ENCODE measurements around the gene HK1. TPM values are rescaled to one million over a fixed set of nuclear protein-coding genes. Genes with fewer than 3 reads are reported as not detected.
A peak's percentile ranks its signal among the peaks of the same experiment; 100 is the strongest.

The HK1 gene
- total and polyA plus RNA-seq, 12 donors, result 18.4 to 79.3 (median 45.1) TPM

DNA sequence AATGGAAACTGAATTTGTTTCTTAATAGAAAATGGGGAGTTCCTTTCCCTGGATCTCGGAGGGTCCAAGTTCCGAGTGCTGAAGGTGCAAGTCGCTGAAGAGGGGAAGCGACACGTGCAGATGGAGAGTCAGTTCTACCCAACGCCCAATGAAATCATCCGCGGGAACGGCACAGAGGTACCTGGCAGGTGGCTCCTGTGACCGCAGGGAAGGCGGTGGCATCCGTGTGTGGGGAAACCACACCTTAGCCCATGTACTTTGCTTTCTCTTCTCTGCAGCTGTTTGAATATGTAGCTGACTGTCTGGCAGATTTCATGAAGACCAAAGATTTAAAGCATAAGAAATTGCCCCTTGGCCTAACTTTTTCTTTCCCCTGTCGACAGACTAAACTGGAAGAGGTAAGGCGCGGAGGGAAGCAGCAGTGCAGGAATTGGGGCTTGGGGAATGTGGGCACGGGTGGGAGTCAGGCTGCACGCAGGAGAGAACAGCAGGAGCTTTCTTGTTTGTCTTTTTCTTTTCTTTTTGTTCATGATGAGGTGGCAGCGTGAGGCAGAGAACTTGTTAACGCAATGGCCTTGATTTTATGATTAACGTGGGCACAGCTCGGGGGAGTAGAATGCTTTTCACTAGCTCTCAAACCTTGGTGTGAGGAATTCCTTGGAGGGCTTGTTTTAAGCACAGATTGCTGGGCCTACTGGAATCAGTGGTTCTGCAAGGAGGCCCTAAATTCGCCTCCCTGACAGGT lies 45.4 kb upstream of the HK1 start:
- intact Hi-C loops (cut with DNase I), result no loop called here
- DNase-seq, result no peak
- no peak for TF ChIP-seq CTCF (IDR thresholded peaks at IDR 0.05)
- no peak for TF ChIP-seq POLR2A (IDR thresholded peaks at IDR 0.05)
- Histone ChIP-seq H3K27me3 (no peaks in the 10 kb centered on the region), H3K4me1 (replicated peaks in 1 of 2) (peaks cover 8 to 11% of the 10 kb centered on the region in 2 donors), H3K9me3 (replicated peaks in 1 of 3) (no peaks in the 10 kb centered on the region), H3K27ac (no peak overlapping the region), H3K36me3 (replicated peaks in 1 of 2) (no peaks in the 10 kb centered on the region), H3K4me3 (no peak overlapping the region)
- 84 to 89% (median 87%) methylated on average over 22 of the region's 22 CpGs for WGBS, 4 donors

DNA sequence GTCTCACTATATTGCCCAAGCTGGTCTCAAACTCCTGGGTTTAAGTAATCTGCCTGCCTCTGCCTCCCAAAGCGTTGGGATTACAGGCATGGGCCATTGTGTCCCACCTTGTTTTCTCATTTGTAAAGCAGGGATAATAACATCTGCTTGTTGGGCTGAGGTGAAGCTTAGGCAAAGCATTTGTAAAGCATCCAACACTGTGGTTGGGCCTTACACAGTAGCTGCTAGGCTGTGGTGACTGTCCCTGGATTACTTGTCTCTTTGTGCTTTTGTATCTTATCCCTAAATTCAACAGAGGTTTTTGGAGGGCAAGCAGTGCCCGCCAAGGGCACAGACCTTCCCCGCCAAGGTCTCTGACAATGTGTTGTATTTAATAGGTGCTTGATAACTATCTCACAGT lies 43.8 kb upstream of the HK1 start:
- H3K4me3 ChIP-seq, result no peak overlapping the region
- WGBS, 4 donors, result 64 to 86% (median 83%) methylated on average over 3 of the region's 3 CpGs
- TF ChIP-seq CTCF (IDR thresholded peaks at IDR 0.05) (no peak), POLR2A (IDR thresholded peaks at IDR 0.05) (no peak)
- intact Hi-C loops (cut with DNase I), result no loop called here
- no peaks in the 10 kb centered on the region for H3K27me3 ChIP-seq
- no peaks in the 10 kb centered on the region for H3K36me3 ChIP-seq (replicated peaks in 1 of 2)
- no peaks in the 10 kb centered on the region for H3K9me3 ChIP-seq (replicated peaks in 1 of 3)
- no peak overlapping the region for H3K27ac ChIP-seq
- DNase-seq, result no peak
- H3K4me1 ChIP-seq (replicated peaks in 1 of 2), result peaks cover 2 to 7% of the 10 kb centered on the region in 2 donors

GRCh38 chr10:69237528-69238159 lies 40.7 kb upstream of the HK1 start:
- intact Hi-C loops (cut with DNase I), result loop anchor here (2.0 to 5.0 kb wide), 3 partner anchors 155 to 270 kb away; no protein-coding TSS in a partner anchor
- 21 to 26% (median 22%) methylated on average over 16 to 17 of the region's 17 CpGs for WGBS, 4 donors
- Histone ChIP-seq H3K4me3 (no peak overlapping the region), H3K27ac (no peak overlapping the region), H3K27me3 (no peaks in the 10 kb centered on the region), H3K9me3 (replicated peaks in 1 of 3) (no peaks in the 10 kb centered on the region), H3K36me3 (replicated peaks in 1 of 2) (no peaks in the 10 kb centered on the region), H3K4me1 (replicated peaks in 1 of 2) (peaks cover 0 to 3% of the 10 kb centered on the region in 2 donors)
- TF ChIP-seq POLR2A (IDR thresholded peaks at IDR 0.05) (no peak), CTCF (IDR thresholded peaks at IDR 0.05) (peak; percentile 87 to 99 (median 96))
- peak; percentile 77 to 96 (median 88) for DNase-seq

DNA sequence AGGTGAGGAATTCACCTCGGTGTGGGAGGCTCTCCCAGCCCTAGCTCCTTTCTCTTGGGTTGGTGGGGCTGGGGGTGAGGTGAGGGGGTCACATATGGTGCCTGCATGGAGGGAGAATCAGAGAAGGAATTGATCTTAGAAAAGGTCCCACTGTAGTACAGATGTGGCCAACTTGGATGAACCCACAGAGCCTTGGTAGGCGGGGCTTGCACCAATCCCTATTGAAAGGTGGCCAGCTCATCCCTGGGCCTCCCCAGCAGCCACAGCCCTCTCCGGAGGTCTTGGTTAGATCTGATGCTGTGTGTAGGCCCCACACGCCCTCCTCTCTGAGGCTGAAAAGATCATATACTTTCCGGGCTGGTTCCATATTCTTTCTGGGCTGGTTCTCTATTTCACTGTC lies 39.2 kb upstream of the HK1 start:
- no peak for DNase-seq
- H3K4me3 ChIP-seq, result no peak overlapping the region
- WGBS, 4 donors, result 72 to 88% (median 80%) methylated on average over 5 of the region's 5 CpGs
- H3K27ac ChIP-seq, result no peak overlapping the region
- no peaks in the 10 kb centered on the region for H3K27me3 ChIP-seq
- no peaks in the 10 kb centered on the region for H3K9me3 ChIP-seq (replicated peaks in 1 of 3)
- intact Hi-C loops (cut with DNase I), result loop anchor here (2.0 to 5.0 kb wide), 3 partner anchors 153 to 268 kb away; no protein-coding TSS in a partner anchor
- no peak for TF ChIP-seq CTCF (IDR thresholded peaks at IDR 0.05)
- no peak for TF ChIP-seq POLR2A (IDR thresholded peaks at IDR 0.05)
- no peaks in the 10 kb centered on the region for H3K36me3 ChIP-seq (replicated peaks in 1 of 2)
- H3K4me1 ChIP-seq (replicated peaks in 1 of 2), result peaks cover 0 to 3% of the 10 kb centered on the region in 2 donors

Data from adrenal gland (tissue), 12 donors.